ENCODE results near the gene SLC9A8. TPM values are rescaled to one million over a fixed set of nuclear protein-coding genes. Genes with fewer than 3 reads are reported as not detected.

SLC9A8 gene
- total RNA-seq, 5 donors from 2014 or later (not counting 1 experiment from before 2014, with no cell fraction given): 22.2 to 34.2 (median 25.6) TPM

- Histone ChIP-seq H3K27ac (ENCODE audit: low read length) (no peak overlapping the region), H3K9me3 (no peaks in the 10 kb centered on the region), H3K4me3 (ENCODE audit: control insufficient read depth in 1 of 2, extremely low read depth in 1 of 2, low read length in 1 of 2) (no peak overlapping the region), H3K36me3 (ENCODE audit: control insufficient read depth in 2 of 2, extremely low read depth in 1 of 2, insufficient read depth in 1 of 2, low read length in 1 of 2) (peaks cover 0 to 3% of the 10 kb centered on the region in 2 donors), H3K27me3 (replicated peaks in 1 of 2; ENCODE audit: control insufficient read depth in 2 of 2, extremely low read depth in 1 of 2, insufficient read depth in 2 of 2, low read length in 1 of 2) (no peaks in the 10 kb centered on the region), H3K4me1 (ENCODE audit: control insufficient read depth in 1 of 2, extremely low read depth in 1 of 2, insufficient read depth in 2 of 2, low read length in 2 of 2) (peaks cover 11 to 24% of the 10 kb centered on the region in 2 experiments)
- Mint-ChIP-seq H3K27ac (no peak overlapping the region), H3K4me1 (peaks cover 25 to 39% (median 38%) of the 10 kb centered on the region in 3 donors), H3K4me3 (no peak overlapping the region), H3K27me3 (no peaks in the 10 kb centered on the region), H3K36me3 (peaks cover under 1% of the 10 kb centered on the region), H3K9me3 (no peaks in the 10 kb centered on the region)
- DNase-seq: no peak
- WGBS (ENCODE audit: insufficient coverage): 100% methylated on average over 2 of the region's 5 CpGs
- no peak for ATAC-seq (replicated peaks in 1 of 4)
- CTCF ChIA-PET: interaction anchor here in 1 of 2 donors (0.6 kb wide), 1 partner anchor 940 kb away, joined by 3 read pairs; no protein-coding TSS in a partner anchor
- POLR2A ChIA-PET: interaction anchor here in 1 of 2 donors (0.6 kb wide), 1 partner anchor 120 kb away, joined by 3 read pairs; no protein-coding TSS in a partner anchor
Measured at GRCh38 chr20:49809803-49810359, 2.7 kb upstream of the SLC9A8 start.

- ChIA-PET CTCF (no interaction called here), POLR2A (no interaction called here)
- WGBS (ENCODE audit: insufficient coverage): 95% methylated on average over 4 of the region's 6 CpGs
- DNase-seq (no peak), ATAC-seq (replicated peaks in 1 of 4) (no peak)
- no peak overlapping the region for H3K27ac Mint-ChIP-seq
- no peak overlapping the region for H3K27ac ChIP-seq (ENCODE audit: low read length)
- no peak overlapping the region for H3K4me3 Mint-ChIP-seq
- H3K9me3 Mint-ChIP-seq: no peaks in the 10 kb centered on the region
- no peak overlapping the region for H3K4me3 ChIP-seq (ENCODE audit: control insufficient read depth in 1 of 2, extremely low read depth in 1 of 2, low read length in 1 of 2)
- peaks cover 11 to 18% of the 10 kb centered on the region in 2 experiments for H3K4me1 ChIP-seq (ENCODE audit: control insufficient read depth in 1 of 2, extremely low read depth in 1 of 2, insufficient read depth in 2 of 2, low read length in 2 of 2)
- peaks cover 8% of the 10 kb centered on the region for H3K36me3 Mint-ChIP-seq
- peaks cover 32 to 41% (median 37%) of the 10 kb centered on the region in 3 donors for H3K4me1 Mint-ChIP-seq
- peaks cover 0 to 8% of the 10 kb centered on the region in 2 donors for H3K36me3 ChIP-seq (ENCODE audit: control insufficient read depth in 2 of 2, extremely low read depth in 1 of 2, insufficient read depth in 1 of 2, low read length in 1 of 2)
- H3K27me3 ChIP-seq (replicated peaks in 1 of 2; ENCODE audit: control insufficient read depth in 2 of 2, extremely low read depth in 1 of 2, insufficient read depth in 2 of 2, low read length in 1 of 2): no peaks in the 10 kb centered on the region
- no peaks in the 10 kb centered on the region for H3K9me3 ChIP-seq
- no peaks in the 10 kb centered on the region for H3K27me3 Mint-ChIP-seq
Measured at GRCh38 chr20:49810491-49811190, 2.0 kb upstream of the SLC9A8 start.

- Mint-ChIP-seq H3K27ac (peak overlapping the region; percentile 94 to 96), H3K4me1 (peaks cover 32 to 41% (median 39%) of the 10 kb centered on the region in 3 donors), H3K27me3 (no peaks in the 10 kb centered on the region), H3K4me3 (peak overlapping the region; percentile 88 to 95 (median 93)), H3K9me3 (no peaks in the 10 kb centered on the region), H3K36me3 (peaks cover 15% of the 10 kb centered on the region)
- H3K4me3 ChIP-seq (ENCODE audit: control insufficient read depth in 1 of 2, extremely low read depth in 1 of 2, low read length in 1 of 2): peak overlapping the region; percentile 76 to 91
- H3K9me3 ChIP-seq: no peaks in the 10 kb centered on the region
- peaks cover 11 to 18% of the 10 kb centered on the region in 2 experiments for H3K4me1 ChIP-seq (ENCODE audit: control insufficient read depth in 1 of 2, extremely low read depth in 1 of 2, insufficient read depth in 2 of 2, low read length in 2 of 2)
- CTCF ChIA-PET: no interaction called here
- POLR2A ChIA-PET: interaction anchor here in 1 of 2 donors (0.6 kb wide), 1 partner anchor 102 kb away, joined by 4 read pairs; no protein-coding TSS in a partner anchor
- peaks cover 0 to 18% of the 10 kb centered on the region in 2 donors for H3K36me3 ChIP-seq (ENCODE audit: control insufficient read depth in 2 of 2, extremely low read depth in 1 of 2, insufficient read depth in 1 of 2, low read length in 1 of 2)
- H3K27me3 ChIP-seq (replicated peaks in 1 of 2; ENCODE audit: control insufficient read depth in 2 of 2, extremely low read depth in 1 of 2, insufficient read depth in 2 of 2, low read length in 1 of 2): no peaks in the 10 kb centered on the region
- peak overlapping the region; percentile 93 for H3K27ac ChIP-seq (ENCODE audit: low read length)
- no peak for DNase-seq
- 60% methylated on average over 5 of the region's 11 CpGs for WGBS (ENCODE audit: insufficient coverage)
- ATAC-seq (replicated peaks in 1 of 4): peak in 2 of 4 experiments; percentile 2 to 4
Measured at GRCh38 chr20:49811825-49812506, 662 bp upstream of the SLC9A8 start.

- peak overlapping the region; percentile 93 to 96 for H3K27ac Mint-ChIP-seq
- Histone ChIP-seq H3K4me1 (ENCODE audit: control insufficient read depth in 1 of 2, extremely low read depth in 1 of 2, insufficient read depth in 2 of 2, low read length in 2 of 2) (peaks cover 11 to 18% of the 10 kb centered on the region in 2 experiments), H3K4me3 (ENCODE audit: control insufficient read depth in 1 of 2, extremely low read depth in 1 of 2, low read length in 1 of 2) (peak overlapping the region; percentile 76 to 91), H3K27me3 (replicated peaks in 1 of 2; ENCODE audit: control insufficient read depth in 2 of 2, extremely low read depth in 1 of 2, insufficient read depth in 2 of 2, low read length in 1 of 2) (no peaks in the 10 kb centered on the region), H3K9me3 (no peaks in the 10 kb centered on the region), H3K36me3 (ENCODE audit: control insufficient read depth in 2 of 2, extremely low read depth in 1 of 2, insufficient read depth in 1 of 2, low read length in 1 of 2) (peaks cover 0 to 24% of the 10 kb centered on the region in 2 donors), H3K27ac (ENCODE audit: low read length) (peak overlapping the region; percentile 93)
- ChIA-PET POLR2A (no interaction called here), CTCF (no interaction called here)
- H3K9me3 Mint-ChIP-seq: no peaks in the 10 kb centered on the region
- peak in 1 of 35 experiments; percentile 32 for DNase-seq
- peak overlapping the region; percentile 93 to 95 (median 95) for H3K4me3 Mint-ChIP-seq
- WGBS (ENCODE audit: insufficient coverage): 5% methylated on average over 5 of the region's 11 CpGs
- H3K27me3 Mint-ChIP-seq: no peaks in the 10 kb centered on the region
- H3K4me1 Mint-ChIP-seq: peaks cover 32 to 44% (median 39%) of the 10 kb centered on the region in 3 donors
- ATAC-seq (replicated peaks in 1 of 4): no peak
- peaks cover 22% of the 10 kb centered on the region for H3K36me3 Mint-ChIP-seq
Measured at GRCh38 chr20:49813305-49813974, 812 bp downstream of the SLC9A8 start.

- H3K27ac Mint-ChIP-seq: peak overlapping the region; percentile 93 to 96
- H3K4me1 Mint-ChIP-seq: peaks cover 32 to 45% (median 43%) of the 10 kb centered on the region in 3 donors
- no peaks in the 10 kb centered on the region for H3K27me3 ChIP-seq (replicated peaks in 1 of 2; ENCODE audit: control insufficient read depth in 2 of 2, extremely low read depth in 1 of 2, insufficient read depth in 2 of 2, low read length in 1 of 2)
- no peak overlapping the region for H3K4me3 ChIP-seq (ENCODE audit: control insufficient read depth in 1 of 2, extremely low read depth in 1 of 2, low read length in 1 of 2)
- H3K36me3 Mint-ChIP-seq: peaks cover 26% of the 10 kb centered on the region
- peak overlapping the region; percentile 93 to 95 (median 95) for H3K4me3 Mint-ChIP-seq
- H3K27me3 Mint-ChIP-seq: no peaks in the 10 kb centered on the region
- H3K9me3 ChIP-seq: no peaks in the 10 kb centered on the region
- ChIA-PET CTCF (no interaction called here), POLR2A (interaction anchor here in 1 of 2 donors (0.5 kb wide), 1 partner anchor 662 kb away, joined by 14 read pairs; no protein-coding TSS in a partner anchor)
- H3K36me3 ChIP-seq (ENCODE audit: control insufficient read depth in 2 of 2, extremely low read depth in 1 of 2, insufficient read depth in 1 of 2, low read length in 1 of 2): peaks cover 0 to 30% of the 10 kb centered on the region in 2 donors
- peak overlapping the region; percentile 10 for H3K27ac ChIP-seq (ENCODE audit: low read length)
- WGBS (ENCODE audit: insufficient coverage): 80% methylated on average over 3 of the region's 5 CpGs
- DNase-seq: no peak
- H3K4me1 ChIP-seq (ENCODE audit: control insufficient read depth in 1 of 2, extremely low read depth in 1 of 2, insufficient read depth in 2 of 2, low read length in 2 of 2): peaks cover 11 to 18% of the 10 kb centered on the region in 2 experiments
- no peaks in the 10 kb centered on the region for H3K9me3 Mint-ChIP-seq
- ATAC-seq (replicated peaks in 1 of 4): no peak
Measured at GRCh38 chr20:49814057-49814694, 1.5 kb downstream of the SLC9A8 start.

Data from T-cell (primary cell).